Measurements from ENCODE around the gene ISCA2.
"Not testable (repeated sequence)": the region's sequence is repeated elsewhere in the genome, so short reads cannot be mapped to it uniquely, and the experiment has no call there.

- TF ChIP-seq CTCF (IDR thresholded peaks at IDR 0.05; ENCODE audit: insufficient read depth, low read length); GABPA (IDR thresholded peaks at IDR 0.05; ENCODE audit: low read depth); POLR2AphosphoS5 (IDR thresholded peaks at IDR 0.05; ENCODE audit: low read depth); REST (IDR thresholded peaks at IDR 0.05; ENCODE audit: insufficient replicate concordance, low read depth); SPI1 (IDR thresholded peaks at IDR 0.05; ENCODE audit: borderline replicate concordance, low read depth): not testable (repeated sequence)
These were observed 42.8 kb downstream of the ISCA2 start for GRCh38 chr14:74536336-74536735.

Data from HL-60 (cell line).